Left ventricle myocardium superior (tissue), 1 donor: ENCODE results near the gene TAOK3. TPM values are rescaled to one million over a fixed set of nuclear protein-coding genes. Genes with fewer than 3 reads are reported as not detected.
"Not testable (repeated sequence)": the region's sequence is repeated elsewhere in the genome, so short reads cannot be mapped to it uniquely, and the experiment has no call there.

ENCODE experiments used
- ATAC-seq: fragments of 200-7000 bp; cut with Tn5 transposase; one replicate; pipeline ENCODE4 v1.9.1; 2020; ENCODE audit warnings: mild to moderate bottlenecking, moderate library complexity
- DNase-seq: peaks from one replicate; pipeline ENCODE4 v3.0.0-alpha.2; 2020
- intact Hi-C: fragments of 100-400 bp; cut with micrococcal nuclease; formaldehyde crosslinking; loops from one replicate; pipeline ENCODE4 v1.11.0; 2022
- total RNA-seq: library from RNA; stranded (reverse); fragmentation: NEBNext Ultra II Directional; extraction: Animal tissue kit (Norgen Biotek cat#: 25700); gene quantifications from one replicate; pipeline ENCODE4 v1.2.1, GENCODE V29; 2021
- donor health status: DM: no; HTN: yes; CAD: no; lungs with severe emphysema.

The TAOK3 gene
- total RNA-seq, 1 donor from 2014 or later, result 20.2 TPM

- intact Hi-C loops, result loop anchor here (5.0 kb wide), 1 partner anchor 193 kb away; no protein-coding TSS in a partner anchor
- DNase-seq (no peak), ATAC-seq (no peak)
Observed at GRCh38 chr12:118375348-118375747, 2.6 kb upstream of the TAOK3 start.

GRCh38 chr12:118374909-118375308, 2.2 kb upstream of the TAOK3 start:
- no peak for ATAC-seq
- DNase-seq, result no peak
- intact Hi-C loops, result loop anchor here (5.0 kb wide), 1 partner anchor 193 kb away; no protein-coding TSS in a partner anchor

GRCh38 chr12:118374126-118374725, 1.5 kb upstream of the TAOK3 start:
- no peak for DNase-seq
- no peak for ATAC-seq
- intact Hi-C loops, result no loop called here

- intact Hi-C loops, result no loop called here
- ATAC-seq, result no peak
- no peak for DNase-seq
Observed at GRCh38 chr12:118373616-118374015, 909 bp upstream of the TAOK3 start.

- ATAC-seq (no peak), DNase-seq (peak; percentile 48)
- intact Hi-C loops, result no loop called here
Observed at GRCh38 chr12:118371321-118372282, 1.1 kb downstream of the TAOK3 start.

GRCh38 chr12:118370601-118371000, 2.1 kb downstream of the TAOK3 start:
- intact Hi-C loops, result no loop called here
- ATAC-seq (no peak), DNase-seq (no peak)

GRCh38 chr12:118368821-118369220, 3.9 kb downstream of the TAOK3 start:
- DNase-seq (no peak), ATAC-seq (no peak)
- intact Hi-C loops, result no loop called here

GRCh38 chr12:118361889-118362288, 10.8 kb downstream of the TAOK3 start:
- intact Hi-C loops, result no loop called here
- DNase-seq (no peak), ATAC-seq (no peak)

- no peak for ATAC-seq
- intact Hi-C loops, result no loop called here
- no peak for DNase-seq
Observed at GRCh38 chr12:118361092-118361404, 11.7 kb downstream of the TAOK3 start.

- DNase-seq (no peak), ATAC-seq (no peak)
- intact Hi-C loops, result no loop called here
Observed at GRCh38 chr12:118359541-118359915, 13.2 kb downstream of the TAOK3 start.

GRCh38 chr12:118358612-118359540, 13.8 kb downstream of the TAOK3 start:
- DNase-seq (no peak), ATAC-seq (no peak)
- intact Hi-C loops, result no loop called here

GRCh38 chr12:118358008-118358359, 14.7 kb downstream of the TAOK3 start:
- DNase-seq, result no peak
- intact Hi-C loops, result no loop called here

GRCh38 chr12:118357257-118358007, 15.3 kb downstream of the TAOK3 start:
- intact Hi-C loops, result no loop called here
- ATAC-seq (peak; percentile 80), DNase-seq (no peak)

More at GRCh38 chr12:118358008-118358359, 14.7 kb downstream of the TAOK3 start:
- no peak for ATAC-seq

GRCh38 chr12:118356809-118357256, 15.9 kb downstream of the TAOK3 start:
- DNase-seq, result no peak
- peak; percentile 65 for ATAC-seq
- intact Hi-C loops, result no loop called here

GRCh38 chr12:118355843-118356242, 16.9 kb downstream of the TAOK3 start:
- ATAC-seq (no peak), DNase-seq (no peak)
- intact Hi-C loops, result no loop called here

GRCh38 chr12:118354903-118355302, 17.8 kb downstream of the TAOK3 start:
- ATAC-seq (no peak), DNase-seq (no peak)
- intact Hi-C loops, result no loop called here

- intact Hi-C loops, ATAC-seq, DNase-seq: not testable (repeated sequence)
Observed at GRCh38 chr12:118354503-118354902, 18.2 kb downstream of the TAOK3 start.

- intact Hi-C loops, result no loop called here
- no peak for DNase-seq
- no peak for ATAC-seq
Observed at GRCh38 chr12:118353721-118354120, 19.0 kb downstream of the TAOK3 start.
